GM21526 (cell line): ENCODE results near the gene EPB41L1.
"Not testable (repeated sequence)": the region's sequence is repeated elsewhere in the genome, so short reads cannot be mapped to it uniquely, and the experiment has no call there.

Experiments used
- ATAC-seq: cut with Tn5 transposase; IDR thresholded peaks from one replicate; pipeline ENCODE4 v1.9.1; 2021; ENCODE audit warnings: moderate library complexity; ENCODE audit not compliant: unreplicated experiment, low FRiP score

EPB41L1 gene

GRCh38 chr20:36122931-36123288 is 31.6 kb upstream of the EPB41L1 start:
- ATAC-seq, result no peak

DNA sequence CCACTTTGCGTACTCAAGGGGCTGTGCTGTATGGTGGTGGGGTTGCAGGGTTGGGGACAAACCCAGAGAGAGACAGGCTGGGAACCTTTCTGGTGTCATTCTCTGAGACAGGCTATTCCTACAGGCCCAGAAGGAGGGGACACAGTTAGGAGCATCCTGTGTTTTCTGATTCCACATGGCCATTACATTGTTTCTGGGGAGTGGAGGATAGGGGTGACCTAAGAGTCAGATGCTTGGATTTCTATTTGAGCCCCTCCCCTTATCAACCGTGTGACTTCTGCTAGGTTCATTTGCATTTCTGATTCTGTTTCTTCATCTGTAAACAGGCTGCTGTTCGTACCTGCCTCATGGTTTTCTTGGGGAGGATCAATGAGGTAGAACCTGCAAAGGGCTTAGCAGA is 29.4 kb upstream of the EPB41L1 start:
- ATAC-seq, result no peak

DNA sequence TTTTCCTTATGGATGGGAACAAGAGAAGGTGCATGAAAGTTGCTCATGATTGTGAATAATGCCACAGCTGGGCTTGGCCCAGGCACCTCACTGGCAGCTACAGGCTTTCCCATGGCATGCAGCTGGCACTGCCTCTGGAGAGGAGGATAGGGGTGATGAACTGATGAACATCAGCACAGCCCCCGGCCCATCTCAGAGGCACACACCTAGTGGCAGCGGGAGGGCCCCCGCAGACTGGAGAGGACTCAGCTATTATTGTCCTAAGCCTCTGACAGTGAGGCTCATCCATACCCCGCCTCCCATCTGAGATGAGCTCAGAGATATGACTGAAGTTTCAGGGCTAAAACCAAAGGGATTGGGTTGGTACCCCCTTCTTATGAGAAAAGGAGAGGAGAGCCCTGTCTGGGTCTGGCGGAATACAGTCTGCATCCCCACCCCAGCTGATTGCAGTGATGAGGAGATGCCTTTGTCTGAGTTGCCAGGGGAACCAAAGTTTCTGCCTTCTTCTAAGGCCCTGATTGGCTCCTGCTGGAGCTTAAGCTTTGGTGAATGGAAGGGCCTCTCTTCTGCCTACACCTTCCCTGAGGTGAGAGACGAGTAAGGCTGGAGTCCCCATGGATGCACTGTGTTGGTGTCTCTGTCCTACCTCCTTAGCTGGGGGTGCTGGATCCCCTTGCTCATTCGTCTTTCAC is 27.6 kb upstream of the EPB41L1 start:
- ATAC-seq, result no peak

DNA sequence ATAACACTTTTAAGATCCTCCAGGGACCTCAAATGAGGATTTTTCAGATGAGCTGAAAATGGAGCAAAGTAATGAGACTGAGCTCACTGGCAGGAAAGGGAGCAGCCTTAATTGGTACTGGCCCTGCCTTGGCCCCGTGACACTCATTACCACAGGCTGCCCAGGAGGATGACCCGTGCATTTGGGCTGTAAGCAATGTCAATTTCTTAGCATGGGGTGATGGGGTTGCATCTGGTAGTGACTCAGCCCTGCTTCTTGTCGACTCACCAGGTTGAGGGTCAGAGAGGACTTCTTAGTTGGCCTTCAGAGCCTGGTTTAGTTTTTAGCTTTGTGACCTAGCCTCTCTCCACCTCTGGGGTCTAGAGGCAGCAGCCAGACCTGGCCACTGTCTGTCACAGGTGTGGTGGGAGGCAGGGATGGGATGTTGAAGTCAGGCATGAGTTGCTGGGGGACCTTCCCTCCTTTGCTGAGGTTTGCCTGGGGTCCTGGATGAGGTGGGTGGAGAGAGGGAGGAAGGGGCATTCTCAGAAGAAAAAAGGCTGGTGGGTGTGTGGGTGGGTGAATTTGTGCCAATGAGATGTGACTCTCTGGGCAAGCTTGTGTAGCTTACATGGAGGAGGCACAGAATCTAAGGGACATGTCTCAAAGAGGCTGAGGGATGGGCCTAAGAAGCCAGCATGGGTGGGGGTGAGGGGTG is 25.9 kb upstream of the EPB41L1 start:
- no peak for ATAC-seq

- ATAC-seq, result no peak
Measured at GRCh38 chr20:36129160-36129543, 25.4 kb upstream of the EPB41L1 start.

- ATAC-seq, result no peak
Measured at GRCh38 chr20:36130390-36130789, 24.1 kb upstream of the EPB41L1 start.

DNA sequence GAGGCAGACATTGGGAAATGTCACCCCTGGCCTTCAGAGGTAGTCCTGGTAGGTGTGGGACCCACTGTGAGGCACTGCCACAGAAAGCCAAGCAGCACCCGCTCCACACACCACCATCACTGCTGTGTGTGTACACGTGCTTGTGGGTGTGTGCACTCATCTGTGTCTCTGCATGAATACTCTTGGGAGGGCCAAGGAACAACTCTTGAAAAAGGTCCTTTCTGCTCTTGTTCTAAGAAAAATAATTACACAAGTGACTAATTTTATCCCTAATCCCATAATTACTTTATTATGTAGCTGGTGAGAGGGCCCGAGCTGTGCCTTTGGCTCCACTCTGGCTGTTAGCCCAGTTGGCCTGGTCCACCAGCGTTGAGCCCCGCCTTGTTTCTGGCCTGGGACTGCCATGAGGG is 21.7 kb upstream of the EPB41L1 start:
- ATAC-seq, result no peak

GRCh38 chr20:36133821-36134220 is 20.7 kb upstream of the EPB41L1 start:
- no peak for ATAC-seq

- ATAC-seq, result no peak
Measured at GRCh38 chr20:36135159-36135558, 19.4 kb upstream of the EPB41L1 start.

GRCh38 chr20:36135821-36136220 is 18.7 kb upstream of the EPB41L1 start:
- ATAC-seq, result no peak

- not testable (repeated sequence) for ATAC-seq
Measured at GRCh38 chr20:36137313-36137712, 17.2 kb upstream of the EPB41L1 start.

GRCh38 chr20:36141310-36141709 is 13.2 kb upstream of the EPB41L1 start:
- no peak for ATAC-seq

GRCh38 chr20:36144336-36144735 is 10.2 kb upstream of the EPB41L1 start:
- ATAC-seq, result no peak

DNA sequence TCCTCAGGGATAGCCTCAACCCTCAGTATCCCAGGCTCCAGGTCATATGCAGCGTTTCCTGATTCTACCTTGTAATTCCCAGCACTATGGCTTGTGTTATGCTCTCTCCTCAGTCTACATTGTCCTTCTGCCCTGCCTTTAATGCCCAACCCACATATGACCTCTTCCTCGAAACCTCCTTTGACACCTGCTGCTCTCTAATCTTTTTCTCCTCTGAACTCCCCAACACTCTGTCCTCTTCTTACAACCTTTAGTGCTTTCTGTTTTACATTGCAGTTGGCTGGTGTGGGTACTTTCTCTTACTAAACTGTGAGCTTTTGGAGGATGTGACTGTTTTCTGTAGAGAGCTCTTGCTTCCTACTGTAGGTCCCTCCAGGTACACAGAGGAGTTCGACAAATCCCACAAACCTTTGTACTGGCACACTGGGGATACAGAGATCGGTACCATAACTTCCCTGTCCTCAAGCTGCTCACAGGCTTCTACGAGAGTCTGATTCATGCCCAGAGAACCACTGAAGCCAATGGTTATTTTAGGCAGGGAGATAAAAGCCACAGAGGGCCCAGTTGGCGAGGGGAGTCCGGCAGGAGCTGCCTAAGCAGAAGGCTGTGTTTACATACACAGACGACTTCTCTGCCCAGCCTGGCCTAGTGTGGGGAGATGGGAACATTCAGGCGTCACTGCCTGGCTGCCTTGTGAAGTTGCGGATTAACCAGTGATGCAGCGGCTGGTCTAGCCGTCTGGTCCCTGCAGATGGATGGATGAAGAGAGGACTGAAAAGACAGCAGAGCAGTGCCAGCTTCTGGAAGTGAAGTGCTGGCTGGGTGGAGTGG is 8.4 kb upstream of the EPB41L1 start:
- ATAC-seq, result no peak

GRCh38 chr20:36147690-36148089 is 6.8 kb upstream of the EPB41L1 start:
- ATAC-seq, result no peak

- no peak for ATAC-seq
Measured at GRCh38 chr20:36148439-36148838, 6.1 kb upstream of the EPB41L1 start.

DNA sequence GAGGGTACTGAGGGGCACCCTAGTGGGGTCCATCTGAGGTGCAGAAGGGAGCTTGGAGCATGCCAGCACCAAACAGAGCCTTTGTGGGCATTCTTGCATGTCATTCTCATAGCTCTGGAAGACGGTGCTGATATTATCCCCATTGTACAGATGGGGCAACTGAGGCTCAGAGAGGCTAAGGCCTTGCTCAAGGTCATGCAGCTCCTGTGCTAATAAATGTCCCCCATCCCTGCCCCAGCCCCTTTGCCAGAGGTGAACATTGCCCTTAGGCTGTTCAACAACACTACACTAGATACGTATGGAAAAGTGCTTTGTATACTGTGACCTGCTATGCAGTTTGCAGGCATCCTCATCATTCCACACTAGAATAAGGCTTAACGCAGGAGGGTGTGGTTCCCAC is 5.5 kb upstream of the EPB41L1 start:
- no peak for ATAC-seq

GRCh38 chr20:36149469-36149868 is 5.1 kb upstream of the EPB41L1 start:
- no peak for ATAC-seq

- no peak for ATAC-seq
Measured at GRCh38 chr20:36150489-36150846, 4.1 kb upstream of the EPB41L1 start.

DNA sequence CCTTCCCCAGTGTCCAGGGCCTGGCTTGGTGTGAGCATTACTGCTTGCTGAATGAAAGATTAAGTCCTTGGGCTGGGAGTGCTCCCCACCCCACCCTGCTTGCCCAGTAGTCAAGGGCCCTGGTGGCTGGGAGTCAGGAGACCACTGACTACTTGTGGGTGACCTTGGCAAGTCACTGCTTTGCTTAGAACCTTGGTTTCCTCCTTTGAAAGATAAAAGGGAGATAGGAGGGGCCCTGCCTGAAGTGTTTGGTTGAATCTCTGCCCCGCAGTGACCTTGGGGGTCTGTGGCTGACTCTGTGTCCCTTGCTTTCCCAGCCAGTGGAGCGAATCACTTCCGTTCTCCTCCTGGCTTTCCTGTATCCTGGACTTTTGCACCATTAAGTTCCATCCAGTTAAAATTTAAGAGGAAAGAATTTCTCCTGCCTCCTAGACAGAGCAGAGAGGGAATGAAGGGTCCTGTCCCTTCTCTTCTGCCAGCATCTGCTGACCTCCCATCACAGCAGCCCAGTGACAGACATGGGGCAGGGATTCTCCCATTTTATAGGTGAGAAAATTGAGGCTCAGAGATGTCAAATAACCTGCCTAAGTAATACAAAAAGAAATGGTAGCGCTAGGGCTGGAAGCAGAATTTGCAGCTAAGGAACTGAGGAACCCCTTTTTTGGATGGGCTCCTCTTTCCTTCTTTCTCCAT is 3.5 kb upstream of the EPB41L1 start:
- ATAC-seq, result no peak

GRCh38 chr20:36152261-36152660 is 2.3 kb upstream of the EPB41L1 start:
- ATAC-seq, result no peak
